IMR-90 (cell line): ENCODE data around the gene STRIP1. TPM values are rescaled to one million over a fixed set of nuclear protein-coding genes. Genes with fewer than 3 reads are reported as not detected.

Experiments used
- ATAC-seq: fragments of 200-7000 bp; cut with Tn5 transposase; 2 replicates; pipeline ENCODE4 v1.9.1; 2020; ENCODE audit warnings: low read depth, mild to moderate bottlenecking, moderate library complexity
- BruUV-seq: library from RNA; stranded (reverse); fragments of 400-500 nt; replicated peaks from 2 replicates; lab custom pipeline; 2021; lab: Mats Ljungman, UMichigan
- CTCF ChIA-PET: fragments of 300-600 bp; formaldehyde crosslinking; extraction: SDS; loops from one replicate; lab custom pipeline; 2021; ENCODE audit warnings: antibody characterized with exemption; lab: Yijun Ruan, JAX
- POLR2A ChIA-PET: fragments of 300-600 bp; sonication (Branson Sonifier 250); formaldehyde crosslinking; loops from one replicate; lab custom pipeline; 2022; ENCODE audit warnings: antibody characterized with exemption; ENCODE audit not compliant: unreplicated experiment; lab: Charles Lee
- DNase-seq: peaks from one replicate; pipeline ENCODE4 v3.0.0; 2013
- H2AFZ ChIP-seq: replicated peaks from 2 replicates; pipeline ENCODE3; 2013; ENCODE audit warnings: low read length, mild to moderate bottlenecking; ENCODE audit not compliant: poor library complexity
- H2AK5ac ChIP-seq: 2 replicates; pipeline ENCODE4 v1.6.1; 2013; ENCODE audit warnings: low read depth, low read length, inconsistent platforms
- H2AK9ac ChIP-seq: replicated peaks from 2 replicates; pipeline ENCODE3; 2013; ENCODE audit warnings: mild to moderate bottlenecking, low read depth, low read length, moderate library complexity; ENCODE audit not compliant: poor library complexity
- H2BK120ac ChIP-seq: 2 replicates; pipeline ENCODE4 v1.6.1; 2013; ENCODE audit warnings: low read depth, low read length, inconsistent platforms
- H2BK15ac ChIP-seq: 3 replicates; pipeline ENCODE4 v1.6.1; 2013; ENCODE audit warnings: low read depth, low read length, inconsistent platforms
- H2BK20ac ChIP-seq: 2 replicates; pipeline ENCODE4 v1.6.1; 2013; ENCODE audit warnings: low read depth, mild to moderate bottlenecking, inconsistent platforms, low read length, moderate library complexity
- H2BK5ac ChIP-seq: 2 replicates; pipeline ENCODE4 v1.6.1; 2013; ENCODE audit warnings: mild to moderate bottlenecking, low read depth, low read length, inconsistent platforms; ENCODE audit not compliant: poor library complexity, severe bottlenecking
- H3K14ac ChIP-seq: replicated peaks from 2 replicates; pipeline ENCODE4 v1.6.1; 2013; ENCODE audit warnings: low read depth, low read length, inconsistent platforms
- H3K18ac ChIP-seq: 2 replicates; pipeline ENCODE4 v1.6.1; 2013; ENCODE audit warnings: low read depth, low read length, control low read depth
- H3K23ac ChIP-seq: 2 replicates; pipeline ENCODE4 v1.6.1; 2013; ENCODE audit warnings: low read depth, low read length, inconsistent platforms
- H3K27ac ChIP-seq: 2 replicates; pipeline ENCODE4 v1.5.1; 2013; ENCODE audit warnings: mild to moderate bottlenecking, control low read depth, low read length; ENCODE audit not compliant: insufficient read depth
- H3K27me3 ChIP-seq: 2 replicates; pipeline ENCODE4 v1.6.1; 2013; ENCODE audit warnings: low read length; ENCODE audit not compliant: control insufficient read depth, insufficient read depth
- H3K36me3 ChIP-seq: 2 replicates; pipeline ENCODE4 v1.6.1; 2013; ENCODE audit warnings: low read length, mixed read lengths; ENCODE audit not compliant: control insufficient read depth, insufficient read depth
- H3K4ac ChIP-seq: 2 replicates; pipeline ENCODE4 v1.6.1; 2013; ENCODE audit warnings: low read depth, low read length, inconsistent platforms
- H3K4me1 ChIP-seq: 2 replicates; pipeline ENCODE4 v1.6.1; 2013; ENCODE audit warnings: low read length, mixed read lengths; ENCODE audit not compliant: control insufficient read depth, insufficient read depth
- H3K4me2 ChIP-seq: 2 replicates; pipeline ENCODE4 v1.6.1; 2013; ENCODE audit warnings: low read depth, mild to moderate bottlenecking, control low read depth, low read length, moderate library complexity
- H3K4me3 ChIP-seq: 2 replicates; pipeline ENCODE4 v1.5.1; 2013; ENCODE audit warnings: low read depth, mild to moderate bottlenecking, control low read depth, low read length, moderate library complexity; ENCODE audit not compliant: insufficient read depth
- H3K56ac ChIP-seq: 2 replicates; pipeline ENCODE4 v1.6.1; 2013; ENCODE audit warnings: low read length, inconsistent platforms; ENCODE audit not compliant: insufficient read depth; ENCODE audit errors: extremely low read depth
- H3K79me1 ChIP-seq, 2 experiments: 2 replicates each; pipeline ENCODE4 v1.6.1; 2013; ENCODE audit warnings: low read length in 2 of 2, inconsistent platforms in 1 of 2, low read depth in 1 of 2
- H3K9ac ChIP-seq: 2 replicates; pipeline ENCODE4 v1.6.1; 2013; ENCODE audit warnings: low read depth, low read length, control low read depth
- H3K9me1 ChIP-seq: 2 replicates; pipeline ENCODE4 v1.6.1; 2013; ENCODE audit warnings: low read length, inconsistent platforms; ENCODE audit not compliant: insufficient read depth
- H3K9me3 ChIP-seq: 2 replicates; pipeline ENCODE4 v1.6.1; 2013; ENCODE audit warnings: low read length; ENCODE audit not compliant: control insufficient read depth, insufficient read depth
- H4K20me1 ChIP-seq: 2 replicates; pipeline ENCODE4 v1.6.1; 2013; ENCODE audit warnings: low read length, inconsistent platforms; ENCODE audit not compliant: insufficient read depth
- H4K5ac ChIP-seq: 2 replicates; pipeline ENCODE4 v1.6.1; 2013; ENCODE audit warnings: mild to moderate bottlenecking, low read depth, low read length, control low read depth
- H4K8ac ChIP-seq, 2 experiments: 2 replicates each; pipeline ENCODE4 v1.6.1; 2013; ENCODE audit warnings: low read depth in 2 of 2, low read length in 2 of 2, control low read depth in 1 of 2, inconsistent platforms in 1 of 2
- H4K91ac ChIP-seq: 2 replicates; pipeline ENCODE4 v1.6.1; 2013; ENCODE audit warnings: low read depth, low read length, inconsistent platforms; ENCODE audit not compliant: insufficient read depth
- BHLHE40 ChIP-seq: fragments of 150-350 bp; IDR thresholded peaks from 2 replicates; pipeline ENCODE4 v1.6.1; 2016; ENCODE audit warnings: mild to moderate bottlenecking, low read depth, low read length
- CHD1 ChIP-seq: IDR thresholded peaks from 2 replicates; pipeline ENCODE4 v1.6.1; 2012; ENCODE audit warnings: low read depth, low read length, improper control_type of control experiment
- CTCF ChIP-seq: conservative IDR thresholded peaks from 2 replicates; pipeline ENCODE4 v1.5.1; 2012; ENCODE audit warnings: mild to moderate bottlenecking, low read depth, low read length, improper control_type of control experiment
- FOS ChIP-seq: fragments of 150-350 bp; IDR thresholded peaks from 2 replicates; pipeline ENCODE4 v1.6.1; 2016; ENCODE audit warnings: low read depth, low read length
- MAFK ChIP-seq: IDR thresholded peaks from 2 replicates; pipeline ENCODE4 v1.6.1; 2012; ENCODE audit warnings: low read depth, low read length, improper control_type of control experiment
- MXI1 ChIP-seq: IDR thresholded peaks from 2 replicates; pipeline ENCODE4 v1.6.1; 2012; ENCODE audit warnings: low read depth, mild to moderate bottlenecking, low read length, moderate library complexity, borderline replicate concordance
- NFE2L2 ChIP-seq: fragments of 150-350 bp; IDR thresholded peaks from 2 replicates; pipeline ENCODE4 v1.6.1; 2016; ENCODE audit warnings: low read depth, mild to moderate bottlenecking, low read length
- POLR2A ChIP-seq: IDR thresholded peaks from 2 replicates; pipeline ENCODE4 v1.6.1; 2012; ENCODE audit warnings: mild to moderate bottlenecking, low read depth, low read length
- RAD21 ChIP-seq: IDR thresholded peaks from 2 replicates; pipeline ENCODE4 v1.6.1; 2012; ENCODE audit warnings: low read length, improper control_type of control experiment
- RCOR1 ChIP-seq: IDR thresholded peaks from 2 replicates; pipeline ENCODE4 v1.6.1; 2012; ENCODE audit warnings: mild to moderate bottlenecking, low read length, improper control_type of control experiment; ENCODE audit not compliant: insufficient replicate concordance
- RFX5 ChIP-seq: IDR thresholded peaks from 2 replicates; pipeline ENCODE4 v1.8.0; 2012; ENCODE audit warnings: low read depth, mild to moderate bottlenecking, low read length, moderate library complexity
- SMC3 ChIP-seq: fragments of 150-350 bp; IDR thresholded peaks from 2 replicates; pipeline ENCODE4 v1.6.1; 2016; ENCODE audit warnings: low read depth, mild to moderate bottlenecking, antibody characterized with exemption, low read length, moderate library complexity
- USF2 ChIP-seq: fragments of 150-350 bp; IDR thresholded peaks from 2 replicates; pipeline ENCODE4 v1.6.1; 2017; ENCODE audit warnings: mild to moderate bottlenecking, antibody characterized with exemption, low read length, low read depth
- WGBS, 2 experiments: methylation state at CpG; one replicate each; pipeline versions ENCODE4 v1.1.5 to v1.1.7; 2013; ENCODE audit warnings: missing lambda C conversion rate in 2 of 2; ENCODE audit not compliant: insufficient read length in 1 of 2; ENCODE audit errors: extremely low coverage in 2 of 2; 5-methylcytosine and 5-hydroxymethylcytosine counted together
- dilution Hi-C: fragments of 300-500 bp; cut with HindIII; formaldehyde crosslinking; loops from one replicate; pipeline ENCODE4 v1.14.3; 2018; ENCODE audit warnings: low sequenced_read_pairs; ENCODE audit not compliant: unreplicated experiment
- in situ Hi-C: fragments of 300-500 bp; cut with MboI; formaldehyde crosslinking; loops from 3 replicates; pipeline ENCODE4 v1.14.3; 2019; ENCODE audit warnings: low sequenced_read_pairs, inconsistent platforms, mixed read lengths
- intact Hi-C: fragments of 100-400 bp; cut with micrococcal nuclease; formaldehyde crosslinking; loops from 2 replicates; pipeline ENCODE4 v1.10.0; 2022
- polyA plus RNA-seq, 3 experiments: library from polyadenylated mRNA; depleted of rRNA; stranded (reverse); fragments of >200 nt; gene quantifications; 2 replicates each; pipeline ENCODE4 v1.2.3, GENCODE V29; 2012; ENCODE audit warnings: low replicate concordance in 1 of 3
- total RNA-seq: library from RNA; depleted of rRNA; stranded (reverse); fragments of >200 nt; gene quantifications from 2 replicates; pipeline ENCODE4 v1.2.3, GENCODE V29; 2012

The STRIP1 gene
- total and polyA plus RNA-seq, 2 of the 4 experiments (the other 2 are of a cell fraction), result 30.4 to 33.5 TPM

GRCh38 chr1:110055493-110056284 is 21.3 kb downstream of the STRIP1 start:
- no peaks in the 10 kb centered on the region for H3K27me3 ChIP-seq
- in situ Hi-C loops, result no loop called here
- peak overlapping the region; percentile 40 for H3K4ac ChIP-seq
- H4K8ac ChIP-seq, result peak overlapping the region in 1 of 2 experiments; percentile 23; a peak in 1 of 4 replicates
- ChIA-PET CTCF (interaction anchor here (1.2 kb wide), 1 partner anchor 9 kb away, joined by 3 read pairs; no protein-coding TSS in a partner anchor), POLR2A (no interaction called here)
- peaks cover 20% of the 10 kb centered on the region for H3K9me1 ChIP-seq
- H2BK20ac ChIP-seq, result peak overlapping the region; percentile 7; the same call in 1 of the 2 replicates
- peak; percentile 65 for ATAC-seq
- peak overlapping the region; percentile 16; the same call in 1 of the 2 replicates for H3K14ac ChIP-seq
- H3K36me3 ChIP-seq, result peaks cover 65% of the 10 kb centered on the region
- peak; percentile 67 for DNase-seq
- H3K4me1 ChIP-seq, result peaks cover 33% of the 10 kb centered on the region
- BruUV-seq, result no TSS peak
- intact Hi-C loops, result loop anchor here (10.0 kb wide), 1 partner anchor 259 kb away; no protein-coding TSS in a partner anchor
- peaks cover 0 to 37% of the 10 kb centered on the region in 2 experiments; a peak in 3 of 4 replicates for H3K79me1 ChIP-seq
- H3K4me2 ChIP-seq, result no peak overlapping the region
- WGBS, 2 experiments, result 88% methylated on average over 2 of the region's 5 CpGs; no CpG with 5 or more reads in 1 of the 2 experiments
- dilution Hi-C loops, result no loop called here
- no peak overlapping the region for H2AFZ ChIP-seq
- peak overlapping the region; percentile 42; the same call in 1 of the 2 replicates for H3K23ac ChIP-seq
- peak overlapping the region; percentile 29; the same call in 1 of the 2 replicates for H2BK120ac ChIP-seq
- H3K18ac ChIP-seq, result no peak overlapping the region
- no peak overlapping the region for H2AK9ac ChIP-seq
- peak overlapping the region; percentile 42 for H2AK5ac ChIP-seq
- 0 out of 3 replicates have a peak overlapping the region, but pooled peaks have one; percentile 21 for H2BK15ac ChIP-seq
- no peak for TF ChIP-seq RAD21
- TF ChIP-seq FOS, result no peak
- no peak for TF ChIP-seq SMC3
- no peak for TF ChIP-seq MXI1
- TF ChIP-seq NFE2L2, result no peak
- TF ChIP-seq RFX5, result no peak
- TF ChIP-seq USF2, result no peak
- TF ChIP-seq POLR2A, result no peak
- TF ChIP-seq BHLHE40, result no peak
- no peak for TF ChIP-seq MAFK
- TF ChIP-seq CHD1, result no peak
- no peak for TF ChIP-seq RCOR1
- TF ChIP-seq CTCF, result no peak
- no peak overlapping the region for H3K56ac ChIP-seq
- H3K4me3 ChIP-seq, result no peak overlapping the region
- peak overlapping the region; percentile 4; the same call in 1 of the 2 replicates for H4K91ac ChIP-seq
- H3K9me3 ChIP-seq, result no peaks in the 10 kb centered on the region
- peaks cover 28% of the 10 kb centered on the region; the same call in 1 of the 2 replicates for H4K20me1 ChIP-seq
- no peak overlapping the region for H4K5ac ChIP-seq
- H2BK5ac ChIP-seq, result peak overlapping the region; percentile 57
- no peak overlapping the region; the same call in 1 of the 2 replicates for H3K9ac ChIP-seq
- H3K27ac ChIP-seq, result peak overlapping the region; percentile 45
